Neuronal stem cell (in vitro differentiated cells): ENCODE measurements around the gene ZNF678.
A peak's percentile ranks its signal among the peaks of the same experiment; 100 is the strongest.

Experiments
- DNase-seq: peaks from one replicate; pipeline ENCODE4 v3.0.0-alpha.2; 2013; ENCODE audit warnings: low spot score
- H2AFZ ChIP-seq: one replicate; pipeline ENCODE4 v1.6.1; 2013; ENCODE audit warnings: mild to moderate bottlenecking, low read length, inconsistent platforms
- H2AK5ac ChIP-seq: 2 replicates; pipeline ENCODE4 v1.6.1; 2013; ENCODE audit warnings: low read depth, mild to moderate bottlenecking, inconsistent platforms, low read length, moderate library complexity, mixed read lengths
- H2BK120ac ChIP-seq: 2 replicates; pipeline ENCODE4 v1.6.1; 2013; ENCODE audit warnings: low read depth, mild to moderate bottlenecking, inconsistent platforms, low read length, moderate library complexity, mixed read lengths
- H2BK12ac ChIP-seq: one replicate; pipeline ENCODE4 v1.6.1; 2013; ENCODE audit warnings: low read length, inconsistent platforms
- H2BK15ac ChIP-seq: 2 replicates; pipeline ENCODE4 v1.6.1; 2013; ENCODE audit warnings: mild to moderate bottlenecking, low read length, inconsistent platforms, mixed read lengths
- H2BK5ac ChIP-seq: one replicate; pipeline ENCODE4 v1.6.1; 2013; ENCODE audit warnings: inconsistent platforms, mild to moderate bottlenecking, low read length, moderate library complexity
- H3K14ac ChIP-seq: one replicate; pipeline ENCODE4 v1.6.1; 2013; ENCODE audit warnings: low read length, inconsistent platforms
- H3K18ac ChIP-seq: 2 replicates; pipeline ENCODE4 v1.6.1; 2013; ENCODE audit warnings: low read length, inconsistent platforms
- H3K23ac ChIP-seq: 2 replicates; pipeline ENCODE4 v1.6.1; 2013; ENCODE audit warnings: low read depth, mild to moderate bottlenecking, mixed read lengths, low read length, inconsistent platforms; ENCODE audit not compliant: poor library complexity
- H3K27ac ChIP-seq: replicated peaks from 3 replicates; pipeline ENCODE4 v1.5.1; 2013; ENCODE audit warnings: low read length, inconsistent platforms
- H3K27me3 ChIP-seq, 3 experiments: 2 replicates each; pipeline ENCODE4 v1.6.1; 2013; ENCODE audit warnings: low read length in 3 of 3, mild to moderate bottlenecking in 2 of 3, inconsistent platforms in 1 of 3, low read depth in 1 of 3, mixed read lengths in 1 of 3, moderate library complexity in 1 of 3; ENCODE audit not compliant: control insufficient read depth in 3 of 3, insufficient read depth in 3 of 3
- H3K36me3 ChIP-seq, 2 donors: replicated peaks in 1 of 2; 2 replicates each; pipeline ENCODE4 v1.6.1; 2013; ENCODE audit warnings: low read length in 2 of 2; ENCODE audit not compliant: control insufficient read depth in 2 of 2, insufficient read depth in 2 of 2
- H3K4ac ChIP-seq: 2 replicates; pipeline ENCODE4 v1.6.1; 2013; ENCODE audit warnings: inconsistent platforms, mild to moderate bottlenecking, low read length, moderate library complexity
- H3K4me1 ChIP-seq, 2 donors: 1 replicate in 1 of 2; 2 replicates in 1 of 2; pipeline ENCODE4 v1.6.1; 2013; ENCODE audit warnings: low read length in 2 of 2, low read depth in 1 of 2; ENCODE audit not compliant: control insufficient read depth in 2 of 2, insufficient read depth in 1 of 2
- H3K4me2 ChIP-seq: one replicate; pipeline ENCODE4 v1.6.1; 2013; ENCODE audit warnings: mild to moderate bottlenecking, low read length, inconsistent platforms; ENCODE audit not compliant: insufficient read depth, poor library complexity, severe bottlenecking
- H3K4me3 ChIP-seq, 2 donors: 2 replicates each; pipeline ENCODE4 v1.5.1; 2013; ENCODE audit warnings: low read length in 2 of 2, mild to moderate bottlenecking in 2 of 2, inconsistent platforms in 1 of 2, moderate library complexity in 1 of 2
- H3K79me1 ChIP-seq: one replicate; pipeline ENCODE4 v1.6.1; 2013; ENCODE audit warnings: low read depth, mild to moderate bottlenecking, inconsistent platforms, low read length, moderate library complexity
- H3K9ac ChIP-seq: one replicate; pipeline ENCODE4 v1.6.1; 2013; ENCODE audit warnings: mild to moderate bottlenecking, low read depth, low read length, inconsistent platforms; ENCODE audit not compliant: poor library complexity
- H3K9me3 ChIP-seq, 2 donors: replicated peaks in 1 of 2; 2 replicates each; pipeline versions ENCODE3 to v1.6.1; 2013; ENCODE audit warnings: low read length in 2 of 2, mild to moderate bottlenecking in 2 of 2, inconsistent platforms in 1 of 2, low read depth in 1 of 2, mixed read lengths in 1 of 2, moderate library complexity in 1 of 2; ENCODE audit not compliant: control insufficient read depth in 2 of 2, insufficient read depth in 1 of 2
- H4K8ac ChIP-seq: one replicate; pipeline ENCODE4 v1.6.1; 2013; ENCODE audit warnings: low read depth, mild to moderate bottlenecking, inconsistent platforms, low read length, moderate library complexity
- H4K91ac ChIP-seq: one replicate; pipeline ENCODE4 v1.6.1; 2013; ENCODE audit warnings: low read length, low read depth, mild to moderate bottlenecking, inconsistent platforms; ENCODE audit not compliant: poor library complexity
- WGBS, 2 donors: extraction: QIAGEN DNeasy Blood & Tissue Kit; methylation state at CpG; one replicate each; pipeline ENCODE4 v1.1.7; 2013; ENCODE audit warnings: missing lambda C conversion rate in 2 of 2, mixed read lengths in 1 of 2; ENCODE audit not compliant: insufficient read length in 2 of 2, insufficient replicate concordance in 1 of 2; ENCODE audit errors: extremely low coverage in 2 of 2; 5-methylcytosine and 5-hydroxymethylcytosine counted together

Gene ZNF678

GRCh38 chr1:227559926-227560325 lies 3.4 kb upstream of the ZNF678 start:
- Histone ChIP-seq H3K9me3 (peaks cover 7 to 12% of the 10 kb centered on the region in 2 donors), H2AK5ac (no peak overlapping the region), H2BK5ac (no peak overlapping the region), H3K9ac (no peak overlapping the region), H3K23ac (no peak overlapping the region), H3K4me3 (no peak overlapping the region), H2BK15ac (no peak overlapping the region), H3K14ac (peak overlapping the region; percentile 47), H2AFZ (no peak overlapping the region), H3K4me1 (peaks cover 0 to 4% of the 10 kb centered on the region in 2 donors), H3K36me3 (no peaks in the 10 kb centered on the region), H4K8ac (no peak overlapping the region), H2BK12ac (peak overlapping the region; percentile 41), H3K18ac (no peak overlapping the region), H3K4ac (no peak overlapping the region), H4K91ac (no peak overlapping the region), H3K27me3 (no peaks in the 10 kb centered on the region), H3K79me1 (no peaks in the 10 kb centered on the region), H2BK120ac (no peak overlapping the region), H3K4me2 (no peak overlapping the region), H3K27ac (no peak overlapping the region)
- no peak for DNase-seq
- WGBS, 2 donors, result no CpG with 5 or more reads among the region's 12 CpGs

- WGBS, 2 donors, result no CpG with 5 or more reads among the region's 57 CpGs
- DNase-seq, result no peak
- no peak overlapping the region for H3K23ac ChIP-seq
- no peak overlapping the region for H3K4me2 ChIP-seq
- H3K4me1 ChIP-seq, result peaks cover 0 to 4% of the 10 kb centered on the region in 2 donors
- H2AFZ ChIP-seq, result no peak overlapping the region
- no peak overlapping the region for H4K91ac ChIP-seq
- no peaks in the 10 kb centered on the region for H3K27me3 ChIP-seq
- peaks cover 0 to 4% of the 10 kb centered on the region in 2 donors for H3K36me3 ChIP-seq
- H3K4me3 ChIP-seq, result no peak overlapping the region
- H3K4ac ChIP-seq, result no peak overlapping the region
- H2BK12ac ChIP-seq, result peak overlapping the region; percentile 41
- H2BK5ac ChIP-seq, result no peak overlapping the region
- no peak overlapping the region for H2BK15ac ChIP-seq
- no peak overlapping the region for H3K27ac ChIP-seq
- H2BK120ac ChIP-seq, result no peak overlapping the region
- peaks cover 12 to 14% of the 10 kb centered on the region in 2 donors for H3K9me3 ChIP-seq
- H4K8ac ChIP-seq, result no peak overlapping the region
- peak overlapping the region; percentile 19 for H2AK5ac ChIP-seq
- no peak overlapping the region for H3K9ac ChIP-seq
- H3K18ac ChIP-seq, result peak overlapping the region; percentile 17
- H3K79me1 ChIP-seq, result no peaks in the 10 kb centered on the region
- peak overlapping the region; percentile 47 for H3K14ac ChIP-seq
Observed at GRCh38 chr1:227560393-227561173, 2.8 kb upstream of the ZNF678 start.

GRCh38 chr1:227561241-227561907 lies 2.0 kb upstream of the ZNF678 start:
- H3K79me1 ChIP-seq, result no peaks in the 10 kb centered on the region
- WGBS, 2 donors, result no CpG with 5 or more reads among the region's 43 CpGs
- peaks cover 14 to 19% of the 10 kb centered on the region in 2 donors for H3K9me3 ChIP-seq
- no peak overlapping the region for H3K4me2 ChIP-seq
- no peak overlapping the region for H3K4me3 ChIP-seq
- DNase-seq, result no peak
- no peak overlapping the region for H3K9ac ChIP-seq
- no peak overlapping the region for H2BK5ac ChIP-seq
- H3K36me3 ChIP-seq, result peaks cover 0 to 7% of the 10 kb centered on the region in 2 donors
- no peak overlapping the region for H3K18ac ChIP-seq
- H4K91ac ChIP-seq, result no peak overlapping the region
- H3K14ac ChIP-seq, result no peak overlapping the region
- no peaks in the 10 kb centered on the region for H3K27me3 ChIP-seq
- no peak overlapping the region for H2BK120ac ChIP-seq
- no peak overlapping the region for H2AFZ ChIP-seq
- no peak overlapping the region for H2AK5ac ChIP-seq
- no peak overlapping the region for H3K23ac ChIP-seq
- peaks cover 0 to 4% of the 10 kb centered on the region in 2 donors for H3K4me1 ChIP-seq
- H2BK15ac ChIP-seq, result peak overlapping the region; percentile 49
- no peak overlapping the region for H2BK12ac ChIP-seq
- no peak overlapping the region for H3K27ac ChIP-seq
- no peak overlapping the region for H4K8ac ChIP-seq
- H3K4ac ChIP-seq, result no peak overlapping the region

GRCh38 chr1:227562037-227562436 lies 1.3 kb upstream of the ZNF678 start:
- Histone ChIP-seq H3K4me1 (peaks cover 0 to 4% of the 10 kb centered on the region in 2 donors), H3K79me1 (no peaks in the 10 kb centered on the region), H2BK12ac (no peak overlapping the region), H3K36me3 (peaks cover 0 to 10% of the 10 kb centered on the region in 2 donors), H2BK120ac (no peak overlapping the region), H3K23ac (no peak overlapping the region), H3K4me2 (no peak overlapping the region), H2AK5ac (no peak overlapping the region), H3K27ac (no peak overlapping the region), H3K18ac (no peak overlapping the region), H2AFZ (peak overlapping the region; percentile 37), H4K8ac (no peak overlapping the region), H3K9ac (no peak overlapping the region), H3K14ac (no peak overlapping the region), H2BK15ac (no peak overlapping the region), H2BK5ac (no peak overlapping the region), H3K27me3 (no peaks in the 10 kb centered on the region), H3K9me3 (peaks cover 14 to 25% of the 10 kb centered on the region in 2 donors), H3K4me3 (no peak overlapping the region), H3K4ac (no peak overlapping the region), H4K91ac (no peak overlapping the region)
- WGBS, 2 donors, result no CpG with 5 or more reads among the region's 6 CpGs
- DNase-seq, result no peak
